Activated naive CD8-positive, alpha-beta T cell (primary cell): ENCODE results near the gene CCDC34.
A peak's percentile ranks its signal among the peaks of the same experiment; 100 is the strongest.

ENCODE experiments used
- H3K27ac Mint-ChIP-seq: one replicate; pipeline ENCODE4 v1.8.0; 2021; ENCODE audit warnings: mixed read lengths
- H3K27me3 Mint-ChIP-seq: one replicate; pipeline ENCODE4 v1.8.0; 2021; ENCODE audit warnings: mixed read lengths
- H3K36me3 Mint-ChIP-seq: one replicate; pipeline ENCODE4 v1.8.0; 2021; ENCODE audit warnings: mixed read lengths
- H3K4me1 Mint-ChIP-seq: one replicate; pipeline ENCODE4 v1.8.0; 2021; ENCODE audit warnings: low read depth, mixed read lengths
- H3K4me3 Mint-ChIP-seq: one replicate; pipeline ENCODE4 v1.8.0; 2021; ENCODE audit warnings: mild to moderate bottlenecking, mixed read lengths
- H3K9me3 Mint-ChIP-seq: one replicate; pipeline ENCODE4 v1.8.0; 2021; ENCODE audit warnings: low read depth, mixed read lengths

The CCDC34 gene

GRCh38 chr11:27362749-27363575 is at the start of gene CCDC34:
Gene CCDC34 (minus strand): TSS chr11:27363215. CDS start chr11:27363194, 21 bp downstream.
- peak within 1 kb of the TSS; percentile 94 for H3K4me3 Mint-ChIP-seq
- H3K27me3 Mint-ChIP-seq: no peaks in the 10 kb centered on the region
- H3K4me1 Mint-ChIP-seq: peaks cover 26% of the 10 kb centered on the region

GRCh38 chr11:27412192-27412691 is 49.2 kb upstream of the CCDC34 start:
- H3K27me3 Mint-ChIP-seq: peaks cover 3% of the 10 kb centered on the region
- H3K4me1 Mint-ChIP-seq: no peaks in the 10 kb centered on the region
- no peaks in the 10 kb centered on the region for H3K36me3 Mint-ChIP-seq
- no peak overlapping the region for H3K4me3 Mint-ChIP-seq
- H3K9me3 Mint-ChIP-seq: no peaks in the 10 kb centered on the region
- H3K27ac Mint-ChIP-seq: no peak overlapping the region

More at GRCh38 chr11:27362749-27363575, at the start of gene CCDC34:
- H3K27ac Mint-ChIP-seq: peak within 1 kb of the TSS; percentile 82
- no peaks in the 10 kb centered on the region for H3K9me3 Mint-ChIP-seq
- H3K36me3 Mint-ChIP-seq: no peaks in the 10 kb centered on the region

GRCh38 chr11:27411328-27411727 is 48.3 kb upstream of the CCDC34 start:
- Mint-ChIP-seq H3K36me3 (no peaks in the 10 kb centered on the region), H3K4me3 (no peak overlapping the region), H3K27ac (no peak overlapping the region), H3K4me1 (no peaks in the 10 kb centered on the region), H3K9me3 (no peaks in the 10 kb centered on the region), H3K27me3 (peaks cover 3% of the 10 kb centered on the region)

GRCh38 chr11:27410272-27410671 is 47.3 kb upstream of the CCDC34 start:
- H3K27me3 Mint-ChIP-seq: peaks cover 1% of the 10 kb centered on the region
- H3K4me3 Mint-ChIP-seq: no peak overlapping the region
- no peaks in the 10 kb centered on the region for H3K36me3 Mint-ChIP-seq
- no peaks in the 10 kb centered on the region for H3K4me1 Mint-ChIP-seq
- no peak overlapping the region for H3K27ac Mint-ChIP-seq
- H3K9me3 Mint-ChIP-seq: no peaks in the 10 kb centered on the region

- peaks cover 1% of the 10 kb centered on the region for H3K27me3 Mint-ChIP-seq
Observed at GRCh38 chr11:27409742-27410141, 46.7 kb upstream of the CCDC34 start.

GRCh38 chr11:27409049-27409448 is 46.0 kb upstream of the CCDC34 start:
- Mint-ChIP-seq H3K4me1 (no peaks in the 10 kb centered on the region), H3K4me3 (no peak overlapping the region), H3K9me3 (no peaks in the 10 kb centered on the region), H3K27me3 (peaks cover 1% of the 10 kb centered on the region), H3K36me3 (no peaks in the 10 kb centered on the region), H3K27ac (no peak overlapping the region)

More at GRCh38 chr11:27409742-27410141, 46.7 kb upstream of the CCDC34 start:
- H3K36me3 Mint-ChIP-seq: no peaks in the 10 kb centered on the region
- H3K4me1 Mint-ChIP-seq: no peaks in the 10 kb centered on the region
- no peaks in the 10 kb centered on the region for H3K9me3 Mint-ChIP-seq
- no peak overlapping the region for H3K27ac Mint-ChIP-seq
- H3K4me3 Mint-ChIP-seq: no peak overlapping the region

- Mint-ChIP-seq H3K9me3 (no peaks in the 10 kb centered on the region), H3K4me3 (no peak overlapping the region), H3K27ac (no peak overlapping the region), H3K4me1 (no peaks in the 10 kb centered on the region), H3K36me3 (no peaks in the 10 kb centered on the region), H3K27me3 (peaks cover 1% of the 10 kb centered on the region)
Observed at GRCh38 chr11:27408246-27408800, 45.3 kb upstream of the CCDC34 start.

GRCh38 chr11:27406498-27407354 is 43.7 kb upstream of the CCDC34 start:
- no peaks in the 10 kb centered on the region for H3K36me3 Mint-ChIP-seq
- no peaks in the 10 kb centered on the region for H3K4me1 Mint-ChIP-seq
- H3K4me3 Mint-ChIP-seq: no peak overlapping the region
- H3K27ac Mint-ChIP-seq: no peak overlapping the region
- peaks cover 1% of the 10 kb centered on the region for H3K27me3 Mint-ChIP-seq
- H3K9me3 Mint-ChIP-seq: no peaks in the 10 kb centered on the region

GRCh38 chr11:27405134-27405533 is 42.1 kb upstream of the CCDC34 start:
- H3K36me3 Mint-ChIP-seq: no peaks in the 10 kb centered on the region
- no peak overlapping the region for H3K27ac Mint-ChIP-seq
- peaks cover 1% of the 10 kb centered on the region for H3K27me3 Mint-ChIP-seq
- H3K4me3 Mint-ChIP-seq: no peak overlapping the region
- no peaks in the 10 kb centered on the region for H3K4me1 Mint-ChIP-seq
- H3K9me3 Mint-ChIP-seq: no peaks in the 10 kb centered on the region

GRCh38 chr11:27404427-27404826 is 41.4 kb upstream of the CCDC34 start:
- Mint-ChIP-seq H3K9me3 (no peaks in the 10 kb centered on the region), H3K4me3 (no peak overlapping the region), H3K27me3 (no peaks in the 10 kb centered on the region), H3K36me3 (no peaks in the 10 kb centered on the region), H3K27ac (no peak overlapping the region), H3K4me1 (no peaks in the 10 kb centered on the region)

- Mint-ChIP-seq H3K9me3 (no peaks in the 10 kb centered on the region), H3K4me3 (no peak overlapping the region), H3K27me3 (no peaks in the 10 kb centered on the region), H3K27ac (no peak overlapping the region), H3K4me1 (no peaks in the 10 kb centered on the region), H3K36me3 (no peaks in the 10 kb centered on the region)
Observed at GRCh38 chr11:27403195-27403594, 40.2 kb upstream of the CCDC34 start.

- no peaks in the 10 kb centered on the region for H3K9me3 Mint-ChIP-seq
- H3K4me3 Mint-ChIP-seq: no peak overlapping the region
- H3K36me3 Mint-ChIP-seq: no peaks in the 10 kb centered on the region
- H3K27me3 Mint-ChIP-seq: no peaks in the 10 kb centered on the region
- H3K4me1 Mint-ChIP-seq: no peaks in the 10 kb centered on the region
- no peak overlapping the region for H3K27ac Mint-ChIP-seq
Observed at GRCh38 chr11:27402450-27402849, 39.4 kb upstream of the CCDC34 start.

- H3K9me3 Mint-ChIP-seq: no peaks in the 10 kb centered on the region
- no peaks in the 10 kb centered on the region for H3K36me3 Mint-ChIP-seq
- no peak overlapping the region for H3K27ac Mint-ChIP-seq
- H3K4me1 Mint-ChIP-seq: no peaks in the 10 kb centered on the region
- H3K27me3 Mint-ChIP-seq: no peaks in the 10 kb centered on the region
- H3K4me3 Mint-ChIP-seq: no peak overlapping the region
Observed at GRCh38 chr11:27401833-27402316, 38.9 kb upstream of the CCDC34 start.

- H3K27ac Mint-ChIP-seq: no peak overlapping the region
- H3K36me3 Mint-ChIP-seq: no peaks in the 10 kb centered on the region
- no peak overlapping the region for H3K4me3 Mint-ChIP-seq
- H3K4me1 Mint-ChIP-seq: no peaks in the 10 kb centered on the region
- no peaks in the 10 kb centered on the region for H3K27me3 Mint-ChIP-seq
- no peaks in the 10 kb centered on the region for H3K9me3 Mint-ChIP-seq
Observed at GRCh38 chr11:27401280-27401832, 38.3 kb upstream of the CCDC34 start.
